AG10803 (cell line): Measurements from ENCODE around the gene CYP26B1.

Source experiments
- DNase-seq: peaks from one replicate; pipeline ENCODE4 v3.0.0; 2010; ENCODE audit warnings: low read depth
- H3K4me3 ChIP-seq: 2 replicates; pipeline ENCODE4 v1.5.1; 2011; ENCODE audit warnings: mild to moderate bottlenecking, low read length, control low read depth
- CTCF ChIP-seq: conservative IDR thresholded peaks from 2 replicates; pipeline ENCODE4 v1.5.1; 2011; ENCODE audit warnings: mild to moderate bottlenecking, low read length, control low read depth, inconsistent platforms

The CYP26B1 gene

GRCh38 chr2:72096181-72096580, 51.5 kb downstream of the CYP26B1 start:
- DNase-seq, result no peak
- no peak for TF ChIP-seq CTCF
- H3K4me3 ChIP-seq, result no peak overlapping the region

GRCh38 chr2:72095364-72095763, 52.3 kb downstream of the CYP26B1 start:
- TF ChIP-seq CTCF, result no peak
- DNase-seq, result no peak
- no peak overlapping the region for H3K4me3 ChIP-seq

- DNase-seq, result no peak
- no peak overlapping the region for H3K4me3 ChIP-seq
- no peak for TF ChIP-seq CTCF
These were observed 53.0 kb downstream of the CYP26B1 start for GRCh38 chr2:72094701-72095100.

GRCh38 chr2:72092111-72092510, 55.6 kb downstream of the CYP26B1 start:
- DNase-seq, result no peak
- H3K4me3 ChIP-seq, result no peak overlapping the region
- no peak for TF ChIP-seq CTCF

- no peak for TF ChIP-seq CTCF
- no peak for DNase-seq
- no peak overlapping the region for H3K4me3 ChIP-seq
These were observed 56.7 kb downstream of the CYP26B1 start for GRCh38 chr2:72090781-72091482.

- TF ChIP-seq CTCF, result no peak
- DNase-seq, result no peak
- no peak overlapping the region for H3K4me3 ChIP-seq
These were observed 57.4 kb downstream of the CYP26B1 start for GRCh38 chr2:72090271-72090720.

GRCh38 chr2:72089537-72089936, 58.1 kb downstream of the CYP26B1 start:
- no peak overlapping the region for H3K4me3 ChIP-seq
- DNase-seq, result no peak
- no peak for TF ChIP-seq CTCF
